HL-60/S4 treated with phorbol 12-myristate 13-acetate at 8.2 ng/mL for 4 days and 3 days (cell line): ENCODE measurements around the gene PAMR1.
"Not testable (repeated sequence)": the region's sequence is repeated elsewhere in the genome, so short reads cannot be mapped to it uniquely, and the experiment has no call there.

Experiments used
- in situ Hi-C: fragments of 300-500 bp; cut with MboI; formaldehyde crosslinking; loops from 2 replicates; pipeline ENCODE4 v1.15.0; 2022; ENCODE audit warnings: low sequenced_read_pairs

PAMR1 gene

GRCh38 chr11:35545391-35546003, 20.1 kb upstream of the PAMR1 start:
- in situ Hi-C loops: no loop called here

GRCh38 chr11:35543481-35543880, 18.1 kb upstream of the PAMR1 start:
- in situ Hi-C loops: no loop called here

GRCh38 chr11:35541621-35542375, 16.4 kb upstream of the PAMR1 start:
- in situ Hi-C loops: no loop called here

- in situ Hi-C loops: no loop called here
These were observed 15.1 kb upstream of the PAMR1 start for GRCh38 chr11:35540526-35540925.

GRCh38 chr11:35539781-35540281, 14.4 kb upstream of the PAMR1 start:
- in situ Hi-C loops: no loop called here

GRCh38 chr11:35539256-35539655, 13.8 kb upstream of the PAMR1 start:
- in situ Hi-C loops: no loop called here

- in situ Hi-C loops: no loop called here
These were observed 11.1 kb upstream of the PAMR1 start for GRCh38 chr11:35536470-35536869.

- in situ Hi-C loops: no loop called here
These were observed 5.8 kb upstream of the PAMR1 start for GRCh38 chr11:35531246-35531645.

- in situ Hi-C loops: no loop called here
These were observed 4.6 kb upstream of the PAMR1 start for GRCh38 chr11:35529971-35530495.

GRCh38 chr11:35526370-35526792, 965 bp upstream of the PAMR1 start:
- in situ Hi-C loops: no loop called here

- in situ Hi-C loops: no loop called here
These were observed 636 bp downstream of the PAMR1 start for GRCh38 chr11:35524780-35525179.

- in situ Hi-C loops: no loop called here
These were observed 1.6 kb downstream of the PAMR1 start for GRCh38 chr11:35523861-35524260.

GRCh38 chr11:35523331-35523768, 2.1 kb downstream of the PAMR1 start:
- in situ Hi-C loops: no loop called here

- in situ Hi-C loops: not testable (repeated sequence)
These were observed 3.3 kb downstream of the PAMR1 start for GRCh38 chr11:35522091-35522490.

GRCh38 chr11:35520376-35520775, 5.0 kb downstream of the PAMR1 start:
- in situ Hi-C loops: no loop called here

GRCh38 chr11:35518766-35519165, 6.7 kb downstream of the PAMR1 start:
- in situ Hi-C loops: no loop called here

- in situ Hi-C loops: no loop called here
These were observed 7.9 kb downstream of the PAMR1 start for GRCh38 chr11:35517481-35517880.

GRCh38 chr11:35516403-35516802, 9.0 kb downstream of the PAMR1 start:
- in situ Hi-C loops: no loop called here

- in situ Hi-C loops: no loop called here
These were observed 10.2 kb downstream of the PAMR1 start for GRCh38 chr11:35515224-35515623.

GRCh38 chr11:35514481-35514880, 10.9 kb downstream of the PAMR1 start:
- in situ Hi-C loops: no loop called here

- in situ Hi-C loops: no loop called here
These were observed 13.8 kb downstream of the PAMR1 start for GRCh38 chr11:35511666-35512065.

- in situ Hi-C loops: no loop called here
These were observed 17.7 kb downstream of the PAMR1 start for GRCh38 chr11:35507688-35508087.
